HG02981 (cell line): ENCODE results near the gene CFAP46.

Experiments
- ATAC-seq: cut with Tn5 transposase; IDR thresholded peaks from one replicate; pipeline ENCODE4 v1.9.1; 2021; ENCODE audit warnings: mild to moderate bottlenecking, moderate library complexity; ENCODE audit not compliant: unreplicated experiment

CFAP46 gene

GRCh38 chr10:132942101-132943057 lies at the start of gene CFAP46:
Gene CFAP46 (minus strand): TSS chr10:132942570. CDS start chr10:132942484, 86 bp downstream.
- no peak for ATAC-seq

- ATAC-seq = no peak
These were observed 49.5 kb upstream of the CFAP46 start for GRCh38 chr10:132991706-132992432.

- no peak for ATAC-seq
These were observed 48.5 kb upstream of the CFAP46 start for GRCh38 chr10:132990684-132991545.

- ATAC-seq = no peak
These were observed 47.4 kb upstream of the CFAP46 start for GRCh38 chr10:132989476-132990415.

- ATAC-seq = no peak
These were observed 46.6 kb upstream of the CFAP46 start for GRCh38 chr10:132988988-132989387.

GRCh38 chr10:132987671-132988571 lies 45.6 kb upstream of the CFAP46 start:
- ATAC-seq = no peak

- no peak for ATAC-seq
These were observed 44.6 kb upstream of the CFAP46 start for GRCh38 chr10:132986978-132987377.

GRCh38 chr10:132986576-132986975 lies 44.2 kb upstream of the CFAP46 start:
- no peak for ATAC-seq

- no peak for ATAC-seq
These were observed 43.7 kb upstream of the CFAP46 start for GRCh38 chr10:132986076-132986475.

- ATAC-seq = no peak
These were observed 43.2 kb upstream of the CFAP46 start for GRCh38 chr10:132985546-132985900.

GRCh38 chr10:132984801-132985545 lies 42.6 kb upstream of the CFAP46 start:
- ATAC-seq = no peak

- ATAC-seq = no peak
These were observed 41.6 kb upstream of the CFAP46 start for GRCh38 chr10:132984008-132984295.

- ATAC-seq = no peak
These were observed 41.1 kb upstream of the CFAP46 start for GRCh38 chr10:132983252-132984007.

GRCh38 chr10:132982301-132982989 lies 40.1 kb upstream of the CFAP46 start:
- ATAC-seq = no peak

GRCh38 chr10:132981746-132982145 lies 39.4 kb upstream of the CFAP46 start:
- no peak for ATAC-seq

- no peak for ATAC-seq
These were observed 38.8 kb upstream of the CFAP46 start for GRCh38 chr10:132981173-132981555.
